Measurements from ENCODE around the gene EVI5L. TPM values are rescaled to one million over a fixed set of nuclear protein-coding genes. Genes with fewer than 3 reads are reported as not detected.

EVI5L gene
- total RNA-seq, 4 donors from 2014 or later, result 14.4 to 30.3 (median 17.7) TPM

DNA sequence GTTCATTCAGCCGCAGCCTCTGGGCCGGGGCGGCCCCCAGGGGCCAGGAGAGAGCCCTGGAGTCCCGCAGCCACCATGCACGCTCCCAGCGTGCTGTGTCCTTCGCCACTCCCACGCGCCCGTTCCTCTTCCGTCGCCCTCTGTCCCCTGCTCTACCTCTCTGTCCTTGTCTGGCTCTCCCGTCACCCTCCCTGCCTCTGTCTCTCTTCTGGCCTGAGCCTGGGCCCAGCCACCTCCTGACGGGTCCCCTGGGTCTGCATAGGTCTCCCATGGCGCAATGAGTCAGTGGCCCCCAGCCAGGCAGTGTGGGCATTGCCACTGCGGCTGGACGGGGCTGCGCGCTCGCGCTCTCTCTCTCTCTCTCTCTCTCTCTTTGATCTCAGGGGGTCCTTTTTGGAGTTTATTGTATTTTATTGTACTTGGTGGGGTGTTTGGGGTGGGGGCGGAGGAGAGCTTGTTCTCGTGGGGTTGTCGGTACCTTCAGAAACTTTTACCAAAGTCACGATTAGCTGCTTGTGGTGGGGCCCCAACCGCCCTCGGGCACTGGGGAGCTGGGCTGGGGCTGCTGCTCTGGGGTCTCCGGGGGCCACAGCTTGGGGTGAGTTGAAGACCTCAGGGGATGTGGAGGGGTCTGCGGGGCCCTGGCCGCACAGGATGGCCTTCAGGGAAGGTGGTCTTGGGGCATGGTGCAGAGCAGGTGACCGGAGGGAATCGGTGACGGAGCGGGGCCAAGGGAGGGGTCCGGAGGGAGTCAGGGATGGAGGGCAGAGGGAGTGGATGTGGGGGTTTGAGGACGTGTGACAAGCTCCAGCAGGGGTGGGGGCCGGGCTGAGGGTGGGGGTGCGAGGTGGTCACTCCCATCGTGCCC is 82.9 kb downstream of the EVI5L start:
- TF ChIP-seq POLR2A (IDR thresholded peaks at IDR 0.05) (no peak), EP300 (IDR thresholded peaks at IDR 0.05) (no peak)
- TF ChIP-seq, protein P1, sequence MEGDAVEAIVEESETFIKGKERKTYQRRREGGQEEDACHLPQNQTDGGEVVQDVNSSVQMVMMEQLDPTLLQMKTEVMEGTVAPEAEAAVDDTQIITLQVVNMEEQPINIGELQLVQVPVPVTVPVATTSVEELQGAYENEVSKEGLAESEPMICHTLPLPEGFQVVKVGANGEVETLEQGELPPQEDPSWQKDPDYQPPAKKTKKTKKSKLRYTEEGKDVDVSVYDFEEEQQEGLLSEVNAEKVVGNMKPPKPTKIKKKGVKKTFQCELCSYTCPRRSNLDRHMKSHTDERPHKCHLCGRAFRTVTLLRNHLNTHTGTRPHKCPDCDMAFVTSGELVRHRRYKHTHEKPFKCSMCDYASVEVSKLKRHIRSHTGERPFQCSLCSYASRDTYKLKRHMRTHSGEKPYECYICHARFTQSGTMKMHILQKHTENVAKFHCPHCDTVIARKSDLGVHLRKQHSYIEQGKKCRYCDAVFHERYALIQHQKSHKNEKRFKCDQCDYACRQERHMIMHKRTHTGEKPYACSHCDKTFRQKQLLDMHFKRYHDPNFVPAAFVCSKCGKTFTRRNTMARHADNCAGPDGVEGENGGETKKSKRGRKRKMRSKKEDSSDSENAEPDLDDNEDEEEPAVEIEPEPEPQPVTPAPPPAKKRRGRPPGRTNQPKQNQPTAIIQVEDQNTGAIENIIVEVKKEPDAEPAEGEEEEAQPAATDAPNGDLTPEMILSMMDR (IDR thresholded peaks at IDR 0.05), result no peak
- Histone ChIP-seq H3K27ac (no peak overlapping the region), H3K4me3 (no peak overlapping the region), H3K9me3 (no peaks in the 10 kb centered on the region), H3K4me1 (peaks cover 0 to 30% (median 18%) of the 10 kb centered on the region in 4 donors), H3K36me3 (peaks cover 6 to 62% (median 22%) of the 10 kb centered on the region in 3 donors), H3K27me3 (peaks cover 0 to 33% of the 10 kb centered on the region in 2 donors)
- WGBS, 2 donors, result 87 to 92% methylated on average over 36 to 38 of the region's 39 CpGs
- no peak for DNase-seq (ENCODE audit: low spot score in 2 of 2)

DNA sequence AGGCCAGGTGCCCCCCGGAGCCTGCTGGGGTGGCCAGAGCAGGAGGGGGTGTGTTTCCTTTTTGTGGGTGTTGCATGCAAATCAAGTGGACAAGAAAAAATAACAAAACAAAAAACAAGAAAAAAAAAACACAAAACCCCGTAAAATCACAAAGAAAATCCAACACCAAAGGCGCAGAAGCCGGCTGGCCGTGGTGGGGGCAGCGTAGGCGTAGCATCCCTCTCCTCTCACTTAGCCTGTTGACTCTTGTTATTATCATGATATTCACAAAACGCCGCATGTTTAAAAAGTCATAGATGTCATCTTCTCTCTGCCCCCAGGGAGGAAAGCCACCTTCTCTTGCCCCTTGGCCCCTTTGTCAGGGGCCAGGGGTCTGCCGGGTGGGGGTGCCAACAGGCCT is 83.6 kb downstream of the EVI5L start:
- 74 to 81% methylated on average over 10 of the region's 10 CpGs for WGBS, 2 donors
- TF ChIP-seq POLR2A (IDR thresholded peaks at IDR 0.05), result no peak
- Histone ChIP-seq H3K36me3 (peaks cover 6 to 56% (median 22%) of the 10 kb centered on the region in 3 donors), H3K27ac (no peak overlapping the region), H3K4me3 (no peak overlapping the region), H3K27me3 (peaks cover 0 to 41% of the 10 kb centered on the region in 2 donors), H3K4me1 (peaks cover 0 to 30% (median 19%) of the 10 kb centered on the region in 4 donors), H3K9me3 (no peaks in the 10 kb centered on the region)
- DNase-seq (ENCODE audit: low spot score in 2 of 2), result no peak

DNA sequence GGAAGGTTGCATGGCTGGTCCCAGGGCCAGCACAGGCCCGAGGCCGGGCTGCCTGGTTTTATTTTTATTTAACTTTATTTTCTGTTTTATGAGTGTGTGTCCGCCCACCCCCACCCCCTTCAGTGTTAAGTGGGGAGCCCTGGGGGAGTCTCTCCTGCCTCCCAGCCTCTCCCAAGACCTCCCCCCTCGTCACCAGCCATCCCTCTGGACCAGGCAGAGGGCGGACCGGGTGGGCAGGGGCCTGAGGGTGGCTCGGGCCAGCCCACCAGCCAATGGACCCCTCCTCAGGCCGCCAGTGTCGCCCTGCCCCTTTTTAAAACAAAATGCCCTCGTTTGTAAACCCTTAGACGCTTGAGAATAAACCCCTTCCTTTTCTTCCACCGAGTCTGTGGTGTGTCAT is 84.1 kb downstream of the EVI5L start:
- Histone ChIP-seq H3K9me3 (no peaks in the 10 kb centered on the region), H3K27me3 (peaks cover 0 to 45% of the 10 kb centered on the region in 2 donors), H3K4me1 (peaks cover 0 to 34% (median 19%) of the 10 kb centered on the region in 4 donors), H3K4me3 (no peak overlapping the region), H3K36me3 (peaks cover 6 to 51% (median 22%) of the 10 kb centered on the region in 3 donors), H3K27ac (no peak overlapping the region)
- TF ChIP-seq, protein P1 (IDR thresholded peaks at IDR 0.05), result no peak
- TF ChIP-seq EP300 (IDR thresholded peaks at IDR 0.05) (no peak), POLR2A (IDR thresholded peaks at IDR 0.05) (no peak)
- DNase-seq (ENCODE audit: low spot score in 2 of 2), result no peak
- 49% methylated on average over 12 of the region's 12 CpGs for WGBS, 2 donors

Other genes starting within 250 kb of the EVI5L start
- not detected for gene CAMSAP3, start 234.4 kb upstream of the EVI5L start, total RNA-seq
- 10 to 100 TPM; 51.6 to 62.0 (median 54.3) TPM for gene XAB2, start 200.7 kb upstream of the EVI5L start, total RNA-seq
- 10 to 100 TPM; 10.8 to 39.9 (median 30.6) TPM for gene PET100, start 200.4 kb upstream of the EVI5L start, total RNA-seq
- gene PCP2, start 196.5 kb upstream of the EVI5L start, total RNA-seq, result not detected
- 10 to 100 TPM in 2 of 4 donors, 1 to 10 TPM in 2; 8.7 to 24.0 (median 13.0) TPM for gene STXBP2, start 193.1 kb upstream of the EVI5L start, total RNA-seq
- gene RETN, start 161.2 kb upstream of the EVI5L start, total RNA-seq, result not detected
- 1 to 10 TPM in 1 of 4 donors, not detected in 3; 1.5 TPM for gene MCEMP1, start 153.1 kb upstream of the EVI5L start, total RNA-seq
- gene TRAPPC5, start 149.4 kb upstream of the EVI5L start, total RNA-seq, result 10 to 100 TPM; 26.9 to 47.5 (median 37.0) TPM
- 1 to 10 TPM in 1 of 4 donors, under 1 TPM in 1, not detected in 2; 0.90 to 1.0 TPM for gene FCER2, start 128.1 kb upstream of the EVI5L start, total RNA-seq
- 10 to 100 TPM in 1 of 4 donors, 1 to 10 TPM in 1, under 1 TPM in 1, not detected in 1; 0.59 to 16.5 (median 1.7) TPM for gene CLEC4G, start 98.1 kb upstream of the EVI5L start, total RNA-seq
- 10 to 100 TPM in 1 of 4 donors, 1 to 10 TPM in 3; 2.6 to 12.6 (median 5.0) TPM for gene CD209, start 82.7 kb upstream of the EVI5L start, total RNA-seq
- 1 to 10 TPM in 1 of 4 donors, not detected in 3; 2.4 TPM for gene CLEC4M, start 67.0 kb upstream of the EVI5L start, total RNA-seq
- 1 to 10 TPM in 1 of 4 donors, not detected in 3; 2.5 TPM for gene PRR36, start 44.2 kb downstream of the EVI5L start, total RNA-seq
- gene LRRC8E, start 58.3 kb downstream of the EVI5L start, total RNA-seq, result 1 to 10 TPM in 1 of 4 donors, under 1 TPM in 1, not detected in 2; 0.59 to 1.2 TPM
- 10 to 100 TPM; 11.1 to 31.2 (median 20.9) TPM for gene MAP2K7, start 73.7 kb downstream of the EVI5L start, total RNA-seq
- gene TGFBR3L, start 84.6 kb downstream of the EVI5L start, total RNA-seq, result not detected
- 10 to 100 TPM; 11.6 to 26.4 (median 16.1) TPM for gene SNAPC2, start 90.1 kb downstream of the EVI5L start, total RNA-seq
- gene CTXN1, start 95.9 kb downstream of the EVI5L start, total RNA-seq, result 1 to 10 TPM in 3 of 4 donors, under 1 TPM in 1; 0.66 to 7.2 (median 3.0) TPM
- gene TIMM44, start 113.4 kb downstream of the EVI5L start, total RNA-seq, result 10 to 100 TPM; 60.1 to 91.3 (median 77.1) TPM
- gene ELAVL1, start 175.4 kb downstream of the EVI5L start, total RNA-seq, result 10 to 100 TPM; 25.8 to 36.4 (median 27.7) TPM
- gene CCL25, start 222.5 kb downstream of the EVI5L start, total RNA-seq, result not detected

Data from tibial nerve (tissue), 4 donors.